DMS153 treated with DMSO at 0.1 percent for 48 hours (cell line): ENCODE measurements around the gene GLDC.

Experiments used
- DNase-seq: peaks from one replicate; lab custom pipeline; 2025; ENCODE audit not compliant: unreplicated experiment; lab: John Stamatoyannopoulos, UW

GLDC gene

DNA sequence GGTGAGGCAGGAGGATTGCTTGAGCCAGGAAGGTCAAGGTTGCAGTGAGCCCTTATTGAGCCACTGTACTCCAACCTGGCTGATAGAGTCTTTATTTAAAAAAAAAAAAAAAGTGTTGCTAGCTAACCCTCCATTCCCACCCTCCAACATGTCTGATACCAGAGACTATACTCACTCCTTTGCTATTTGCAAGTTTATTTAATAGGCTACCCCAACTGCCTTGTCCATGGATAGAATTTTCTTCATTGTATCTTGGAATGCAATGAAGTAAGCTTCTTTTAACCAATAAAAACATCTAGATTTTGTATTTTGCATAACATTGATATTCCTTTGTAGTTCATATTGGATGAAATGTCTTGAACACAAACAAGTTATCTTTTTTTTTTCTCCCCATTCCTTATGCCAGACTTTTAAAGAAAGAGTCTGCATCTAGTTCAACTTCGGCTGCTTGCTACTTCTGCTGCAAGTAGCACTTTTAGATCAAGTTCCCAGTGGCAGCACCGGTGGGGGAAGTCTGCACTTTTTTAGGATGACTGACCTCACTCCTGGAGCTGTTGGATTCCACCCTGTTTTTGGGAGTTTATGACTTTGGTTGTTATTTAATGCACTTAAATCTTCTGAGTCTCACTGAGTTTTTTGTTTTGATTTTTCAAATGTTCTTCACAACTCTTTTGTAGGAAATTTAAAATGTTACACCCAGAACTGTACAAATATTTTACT, 120.0 kb downstream of the GLDC start:
- DNase-seq = no peak

DNA sequence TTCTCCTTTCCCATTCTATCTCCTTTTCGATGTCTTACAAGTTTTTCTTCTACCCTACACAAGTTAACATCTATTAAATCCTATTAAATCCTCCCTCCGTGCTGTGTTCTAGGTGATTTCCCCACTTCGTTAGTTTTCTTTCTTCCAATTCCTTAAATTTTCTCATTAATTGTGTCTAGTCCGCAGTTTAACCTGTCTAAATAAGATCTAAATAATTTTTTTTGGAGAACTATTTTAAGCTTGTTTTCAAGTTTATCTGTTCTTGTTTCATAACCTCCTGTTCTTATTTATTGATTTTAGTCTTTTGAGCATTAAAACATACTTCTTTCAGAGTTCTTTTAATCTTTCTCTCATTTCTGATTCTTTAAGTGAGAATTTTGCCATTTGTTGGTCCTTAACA, 123.3 kb downstream of the GLDC start:
- no peak for DNase-seq

DNA sequence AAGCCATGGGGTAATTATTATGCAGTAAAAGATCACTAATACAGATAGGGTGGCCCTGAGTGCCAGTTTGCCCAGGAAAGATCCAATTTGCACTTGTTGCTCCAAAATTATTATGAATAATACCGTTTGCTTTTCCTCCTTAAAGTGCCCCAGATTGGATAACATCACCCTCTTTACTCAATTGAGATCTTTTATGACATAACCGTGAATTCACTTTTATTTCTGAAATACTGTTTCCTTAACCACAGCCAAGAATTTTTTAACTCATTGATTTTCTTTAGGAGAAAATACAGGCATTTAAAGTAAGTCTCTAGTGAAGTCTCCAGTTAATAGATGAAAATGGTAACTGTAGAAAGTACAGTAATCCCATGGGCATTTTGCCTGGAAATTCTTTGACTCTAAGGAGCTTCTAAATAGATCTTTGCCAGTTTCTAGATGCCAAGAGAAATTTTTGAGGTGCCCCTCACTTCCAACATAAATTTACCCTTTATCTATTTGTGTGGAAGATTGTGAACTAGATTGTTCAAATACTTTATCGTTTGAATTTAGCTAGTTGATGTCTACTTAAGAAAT, 133.4 kb downstream of the GLDC start:
- DNase-seq = no peak

DNA sequence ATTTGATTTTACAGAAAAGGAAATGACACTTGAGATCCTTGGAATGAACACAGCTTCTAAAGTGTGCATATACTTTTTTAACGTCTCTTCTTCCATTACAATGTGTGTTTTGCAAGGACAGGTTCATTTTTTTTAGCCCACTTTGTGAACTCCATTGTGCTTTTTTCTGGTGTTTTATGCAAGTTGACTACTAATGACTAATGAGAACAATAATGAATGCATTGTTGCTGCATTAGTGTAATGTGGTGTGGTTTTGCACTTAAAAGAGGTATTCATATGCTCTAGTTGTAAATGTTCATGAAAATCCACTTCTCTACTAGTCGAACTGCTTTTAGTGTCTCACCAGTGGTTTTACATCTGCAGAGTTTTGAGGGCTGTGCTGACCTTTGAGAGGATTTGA, 139.0 kb downstream of the GLDC start:
- DNase-seq = no peak

- DNase-seq = no peak
Observed at GRCh38 chr9:6502399-6502798, 143.1 kb downstream of the GLDC start.

DNA sequence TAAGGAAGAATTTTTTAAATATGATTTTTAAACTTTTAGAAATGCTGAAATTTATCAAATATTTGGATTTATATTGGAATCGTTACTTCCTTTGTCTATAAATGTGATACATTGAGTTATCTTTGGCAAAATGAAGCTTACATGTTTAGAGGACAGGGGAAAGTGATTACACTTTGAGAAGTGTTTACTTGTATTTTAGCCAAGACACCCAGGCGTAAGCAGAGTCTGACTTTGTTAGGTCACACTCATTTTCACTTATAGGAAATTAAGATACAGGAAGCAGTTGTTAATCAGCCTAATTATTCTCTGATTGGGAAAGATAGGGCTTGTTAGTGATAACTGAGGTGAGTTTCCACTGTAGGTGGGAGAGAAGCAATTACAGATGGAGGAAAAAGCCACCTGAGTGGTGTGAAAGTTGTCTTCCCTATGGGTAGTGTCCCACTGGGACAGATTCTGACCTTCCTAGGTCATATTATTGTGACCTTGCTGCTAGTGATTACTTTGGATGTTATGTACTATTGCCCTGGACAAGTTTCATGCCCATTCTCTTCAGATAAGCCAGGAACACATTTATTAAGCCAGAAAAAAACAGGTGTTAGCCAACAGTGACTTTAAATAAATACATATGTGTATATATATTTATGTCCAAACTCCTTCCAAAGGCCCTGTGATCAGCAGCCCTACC, 143.9 kb downstream of the GLDC start:
- no peak for DNase-seq

DNA sequence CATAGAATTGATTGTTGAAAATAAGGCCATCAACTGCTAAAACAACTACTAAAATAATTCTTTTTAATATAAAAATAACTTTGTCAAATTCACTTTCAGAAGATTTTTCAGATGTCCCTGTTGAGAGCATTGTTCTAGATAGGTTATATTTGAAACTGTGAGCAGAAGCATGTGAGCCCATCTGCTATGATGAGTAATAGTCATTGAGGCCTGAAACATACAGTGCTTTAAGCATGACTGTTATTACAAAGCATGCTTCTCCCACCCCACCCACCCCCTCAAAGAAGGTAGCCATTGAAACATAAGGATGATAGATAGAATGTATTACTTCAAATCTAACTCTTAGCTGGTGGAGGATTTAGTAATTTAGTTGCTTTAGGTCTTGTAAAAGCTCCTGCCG, 146.5 kb downstream of the GLDC start:
- DNase-seq = no peak

DNA sequence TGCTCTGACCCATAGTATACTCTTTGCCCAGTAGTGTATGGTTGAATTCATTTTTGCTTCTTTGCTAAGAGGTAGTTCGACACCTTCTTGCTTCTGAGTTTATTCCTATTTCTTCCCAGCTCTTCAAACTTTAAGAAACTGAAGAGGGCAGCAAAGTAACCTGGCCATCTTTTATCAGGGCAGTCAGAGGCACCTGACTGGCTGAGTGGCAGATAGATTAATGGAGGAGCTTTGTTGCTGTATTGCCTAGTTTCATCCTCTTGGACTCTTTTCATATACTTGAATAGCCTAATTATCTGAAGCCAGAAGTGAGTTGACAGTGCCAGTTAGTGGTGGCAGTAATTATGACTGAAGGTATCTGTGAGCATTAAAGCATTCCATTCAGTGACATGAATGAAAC, 150.1 kb downstream of the GLDC start:
- DNase-seq = no peak

DNA sequence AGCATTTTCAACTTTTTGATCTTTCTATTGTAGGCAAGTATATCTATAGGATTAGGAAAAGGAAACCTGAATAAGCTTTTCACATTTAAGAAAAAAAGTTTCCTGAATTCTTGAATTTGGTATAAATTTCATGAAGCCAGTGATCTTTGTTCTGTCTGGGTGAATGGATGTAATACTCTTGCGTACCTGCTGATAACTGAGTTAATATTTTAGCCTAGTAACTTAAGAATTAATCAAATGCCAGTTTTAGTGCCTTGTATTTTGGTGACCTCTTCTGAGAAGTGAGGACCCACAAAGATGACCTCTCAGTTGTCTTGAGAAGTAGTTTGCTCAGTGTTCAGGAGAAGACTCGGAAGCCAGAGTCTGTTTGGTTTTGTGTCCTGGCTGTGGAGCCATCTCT, 154.7 kb downstream of the GLDC start:
- DNase-seq = no peak

DNA sequence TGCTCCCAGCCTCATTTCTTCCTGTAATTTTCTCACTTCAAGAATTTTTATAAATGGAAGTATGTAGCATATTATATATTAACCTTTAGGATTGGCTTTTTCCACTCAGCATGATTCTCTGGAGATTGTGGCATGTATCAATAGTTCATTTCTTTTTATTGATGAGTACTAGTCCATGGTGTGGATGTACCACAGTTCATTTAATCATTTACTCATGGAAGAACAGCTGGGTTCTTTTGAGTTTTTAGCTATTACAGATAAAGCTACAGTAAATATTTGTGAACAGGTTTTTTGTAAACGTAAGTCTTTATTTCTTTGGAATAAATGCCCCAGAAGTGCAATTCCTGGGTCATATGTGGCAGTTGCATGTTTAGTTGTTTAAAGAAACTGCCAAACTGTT, 156.4 kb downstream of the GLDC start:
- DNase-seq = no peak

DNA sequence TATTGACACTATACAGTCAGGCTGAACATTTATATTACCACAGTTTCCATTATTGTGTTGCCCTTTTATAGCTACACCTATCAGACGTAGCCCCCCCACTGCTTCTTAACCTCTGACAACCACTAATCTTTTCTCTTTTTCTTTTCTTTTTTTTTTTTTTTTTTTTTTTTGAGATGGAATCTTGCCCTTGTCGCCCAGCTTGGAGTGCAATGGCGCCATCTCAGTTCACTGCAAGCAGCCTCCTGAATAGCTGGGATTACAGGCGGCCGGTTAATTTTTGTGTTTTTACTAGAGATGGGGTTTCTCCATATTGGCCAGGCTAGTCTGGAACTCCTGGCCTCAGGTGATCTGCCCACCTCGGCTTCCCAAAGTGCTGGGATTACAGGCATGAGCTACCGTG, 157.1 kb downstream of the GLDC start:
- DNase-seq = no peak

GRCh38 chr9:6484210-6484609, 161.3 kb downstream of the GLDC start:
- no peak for DNase-seq
